Stomach smooth muscle (tissue), 2 donors: ENCODE data around the gene AP5Z1.

Experiments used
- H3K27ac ChIP-seq: one replicate; pipeline ENCODE4 v1.7.0; 2013; ENCODE audit warnings: mild to moderate bottlenecking, low read length, inconsistent platforms
- H3K27me3 ChIP-seq, 2 donors: one replicate each; pipeline ENCODE4 v1.7.0; 2013; ENCODE audit warnings: low read length in 2 of 2; ENCODE audit not compliant: insufficient read depth in 2 of 2, control insufficient read depth in 1 of 2
- H3K36me3 ChIP-seq, 2 donors: one replicate each; pipeline ENCODE4 v1.7.0; 2013; ENCODE audit warnings: low read length in 2 of 2; ENCODE audit not compliant: control insufficient read depth in 2 of 2, insufficient read depth in 2 of 2
- H3K4me1 ChIP-seq: one replicate; pipeline ENCODE4 v1.7.0; 2013; ENCODE audit warnings: low read length; ENCODE audit not compliant: control insufficient read depth, insufficient read depth
- H3K4me3 ChIP-seq, 2 donors: one replicate each; pipeline ENCODE4 v1.7.0; 2013; ENCODE audit warnings: low read length in 2 of 2
- H3K9ac ChIP-seq, 2 donors: one replicate each; pipeline ENCODE4 v1.7.0; 2013; ENCODE audit warnings: low read length in 2 of 2, mild to moderate bottlenecking in 1 of 2
- H3K9me3 ChIP-seq, 2 donors: one replicate each; pipeline ENCODE4 v1.7.0; 2013; ENCODE audit warnings: low read length in 2 of 2; ENCODE audit not compliant: control insufficient read depth in 2 of 2
- donor health status: healthy.
- donor health status: Pancreatic carcinoma.

The AP5Z1 gene

GRCh38 chr7:4737300-4737699, 38.1 kb upstream of the AP5Z1 start:
- Histone ChIP-seq H3K9me3 (no peaks in the 10 kb centered on the region), H3K27me3 (no peaks in the 10 kb centered on the region), H3K9ac (no peak overlapping the region), H3K4me3 (no peak overlapping the region), H3K36me3 (peaks cover 12 to 15% of the 10 kb centered on the region in 2 donors), H3K27ac (no peak overlapping the region), H3K4me1 (peaks cover 24% of the 10 kb centered on the region)

- Histone ChIP-seq H3K9ac (peak overlapping the region; percentile 63 to 66), H3K27ac (peak overlapping the region; percentile 82), H3K4me3 (peak overlapping the region; percentile 71 to 72), H3K27me3 (no peaks in the 10 kb centered on the region), H3K36me3 (peaks cover 16 to 22% of the 10 kb centered on the region in 2 donors), H3K9me3 (no peaks in the 10 kb centered on the region), H3K4me1 (peaks cover 25% of the 10 kb centered on the region)
These were observed 36.5 kb upstream of the AP5Z1 start for GRCh38 chr7:4738711-4739527.

- Histone ChIP-seq H3K9ac (peak overlapping the region; percentile 63 to 66), H3K4me3 (peak overlapping the region; percentile 71 to 72), H3K9me3 (no peaks in the 10 kb centered on the region), H3K27ac (peak overlapping the region; percentile 82), H3K36me3 (peaks cover 16 to 20% of the 10 kb centered on the region in 2 donors), H3K4me1 (peaks cover 31% of the 10 kb centered on the region), H3K27me3 (no peaks in the 10 kb centered on the region)
These were observed 35.9 kb upstream of the AP5Z1 start for GRCh38 chr7:4739528-4739992.

- Histone ChIP-seq H3K4me1 (peaks cover 42% of the 10 kb centered on the region), H3K27ac (no peak overlapping the region), H3K36me3 (peaks cover 16 to 19% of the 10 kb centered on the region in 2 donors), H3K4me3 (no peak overlapping the region), H3K9ac (no peak overlapping the region), H3K27me3 (no peaks in the 10 kb centered on the region), H3K9me3 (no peaks in the 10 kb centered on the region)
These were observed 34.6 kb upstream of the AP5Z1 start for GRCh38 chr7:4740796-4741195.

GRCh38 chr7:4742051-4742573, 33.3 kb upstream of the AP5Z1 start:
- Histone ChIP-seq H3K36me3 (peaks cover 16 to 19% of the 10 kb centered on the region in 2 donors), H3K9ac (no peak overlapping the region), H3K9me3 (no peaks in the 10 kb centered on the region), H3K4me3 (no peak overlapping the region), H3K27ac (no peak overlapping the region), H3K27me3 (no peaks in the 10 kb centered on the region), H3K4me1 (peaks cover 47% of the 10 kb centered on the region)

GRCh38 chr7:4742852-4743251, 32.6 kb upstream of the AP5Z1 start:
- Histone ChIP-seq H3K4me1 (peaks cover 47% of the 10 kb centered on the region), H3K4me3 (no peak overlapping the region), H3K36me3 (peaks cover 16 to 17% of the 10 kb centered on the region in 2 donors), H3K27me3 (no peaks in the 10 kb centered on the region), H3K27ac (no peak overlapping the region), H3K9me3 (no peaks in the 10 kb centered on the region), H3K9ac (no peak overlapping the region)

GRCh38 chr7:4744391-4745264, 30.8 kb upstream of the AP5Z1 start:
- no peaks in the 10 kb centered on the region for H3K9me3 ChIP-seq
- peak overlapping the region; percentile 95 for H3K27ac ChIP-seq
- H3K36me3 ChIP-seq: peaks cover 16 to 21% of the 10 kb centered on the region in 2 donors
- H3K9ac ChIP-seq: peak overlapping the region; percentile 55 to 69
- H3K4me3 ChIP-seq: peak overlapping the region; percentile 42 to 44
- no peaks in the 10 kb centered on the region for H3K27me3 ChIP-seq
- peaks cover 38% of the 10 kb centered on the region for H3K4me1 ChIP-seq

- peaks cover 38% of the 10 kb centered on the region for H3K4me1 ChIP-seq
- H3K9me3 ChIP-seq: no peaks in the 10 kb centered on the region
- no peaks in the 10 kb centered on the region for H3K27me3 ChIP-seq
- H3K27ac ChIP-seq: peak overlapping the region; percentile 95
- peak overlapping the region; percentile 69 for H3K9ac ChIP-seq
- peak overlapping the region; percentile 42 to 44 for H3K4me3 ChIP-seq
- H3K36me3 ChIP-seq: peaks cover 16 to 21% of the 10 kb centered on the region in 2 donors
These were observed 30.0 kb upstream of the AP5Z1 start for GRCh38 chr7:4745265-4745919.

- Histone ChIP-seq H3K27ac (peak overlapping the region; percentile 95), H3K36me3 (peaks cover 16 to 18% of the 10 kb centered on the region in 2 donors), H3K4me1 (peaks cover 38% of the 10 kb centered on the region), H3K9me3 (no peaks in the 10 kb centered on the region), H3K27me3 (no peaks in the 10 kb centered on the region), H3K9ac (peak overlapping the region; percentile 69), H3K4me3 (peak overlapping the region; percentile 42 to 44)
These were observed 29.2 kb upstream of the AP5Z1 start for GRCh38 chr7:4745971-4746919.
